Muscle of arm (tissue), 12 donors: ENCODE data around the gene VPS13D. TPM values are rescaled to one million over a fixed set of nuclear protein-coding genes. Genes with fewer than 3 reads are reported as not detected.
"Not testable (repeated sequence)": the region's sequence is repeated elsewhere in the genome, so short reads cannot be mapped to it uniquely, and the experiment has no call there.

ENCODE experiments used
- DNase-seq: peaks from one replicate; pipeline ENCODE4 v3.0.0-alpha.2; 2013
- polyA plus RNA-seq, 12 donors: library from polyadenylated mRNA; unstranded; fragments of 120-200 nt; gene quantifications; one replicate each; pipeline ENCODE4 v1.2.1, GENCODE V29; 2013; ENCODE audit not compliant: insufficient read length in 12 of 12

The VPS13D gene
- polyA plus RNA-seq, 12 donors, result 13.2 to 32.7 (median 18.8) TPM; not detected in 1

GRCh38 chr1:12515234-12515633 is 285.4 kb downstream of the VPS13D start:
- no peak for DNase-seq

GRCh38 chr1:12516741-12517140 is 286.9 kb downstream of the VPS13D start:
- DNase-seq, result no peak

- DNase-seq, result no peak
Observed at GRCh38 chr1:12518931-12519692, 289.3 kb downstream of the VPS13D start.

GRCh38 chr1:12519693-12520364 is 290.0 kb downstream of the VPS13D start:
- no peak for DNase-seq

- DNase-seq, result no peak
Observed at GRCh38 chr1:12521096-12521495, 291.3 kb downstream of the VPS13D start.

- DNase-seq, result not testable (repeated sequence)
Observed at GRCh38 chr1:12522780-12523179, 292.9 kb downstream of the VPS13D start.

- no peak for DNase-seq
Observed at GRCh38 chr1:12524266-12524665, 294.4 kb downstream of the VPS13D start.

GRCh38 chr1:12525311-12526181 is 295.7 kb downstream of the VPS13D start:
- no peak for DNase-seq

GRCh38 chr1:12527564-12527963 is 297.7 kb downstream of the VPS13D start:
- no peak for DNase-seq

- DNase-seq, result no peak
Observed at GRCh38 chr1:12528021-12528852, 298.4 kb downstream of the VPS13D start.

- DNase-seq, result no peak
Observed at GRCh38 chr1:12529640-12530174, 299.9 kb downstream of the VPS13D start.

- DNase-seq, result no peak
Observed at GRCh38 chr1:12530462-12531178, 300.8 kb downstream of the VPS13D start.

- DNase-seq, result no peak
Observed at GRCh38 chr1:12531179-12531499, 301.3 kb downstream of the VPS13D start.

GRCh38 chr1:12532405-12533315 is 302.8 kb downstream of the VPS13D start:
- DNase-seq, result no peak

GRCh38 chr1:12536023-12536639 is 306.3 kb downstream of the VPS13D start:
- no peak for DNase-seq

- no peak for DNase-seq
Observed at GRCh38 chr1:12537294-12537693, 307.5 kb downstream of the VPS13D start.

GRCh38 chr1:12537906-12538461 is 308.2 kb downstream of the VPS13D start:
- DNase-seq, result no peak

- DNase-seq, result not testable (repeated sequence)
Observed at GRCh38 chr1:12538536-12538935, 308.7 kb downstream of the VPS13D start.

- no peak for DNase-seq
Observed at GRCh38 chr1:12539320-12539704, 309.5 kb downstream of the VPS13D start.
